Measurements from ENCODE around the gene FAM227B.
A peak's percentile ranks its signal among the peaks of the same experiment; 100 is the strongest.
"Not testable (repeated sequence)": the region's sequence is repeated elsewhere in the genome, so short reads cannot be mapped to it uniquely, and the experiment has no call there.

Gene FAM227B

DNA sequence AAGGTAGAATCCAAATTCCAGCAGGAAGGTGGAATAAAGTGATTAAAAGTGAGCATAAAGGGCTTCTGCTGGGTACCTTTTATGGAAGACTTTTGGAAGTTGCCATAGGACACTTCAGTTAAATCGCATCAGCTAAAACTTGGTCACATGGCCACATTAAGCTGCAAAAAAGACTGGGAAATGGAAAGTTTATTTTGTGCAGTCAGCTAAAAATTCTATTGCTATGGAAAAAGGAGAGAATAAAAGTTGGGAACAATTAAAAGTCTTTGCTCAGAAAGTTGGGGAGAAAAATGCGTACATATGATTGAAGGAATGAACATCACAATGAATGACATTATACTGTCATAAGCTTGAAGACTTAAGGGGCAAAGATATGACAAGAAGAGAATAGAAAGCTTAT is 148.3 kb downstream of the FAM227B start:
- TF ChIP-seq, protein P1, sequence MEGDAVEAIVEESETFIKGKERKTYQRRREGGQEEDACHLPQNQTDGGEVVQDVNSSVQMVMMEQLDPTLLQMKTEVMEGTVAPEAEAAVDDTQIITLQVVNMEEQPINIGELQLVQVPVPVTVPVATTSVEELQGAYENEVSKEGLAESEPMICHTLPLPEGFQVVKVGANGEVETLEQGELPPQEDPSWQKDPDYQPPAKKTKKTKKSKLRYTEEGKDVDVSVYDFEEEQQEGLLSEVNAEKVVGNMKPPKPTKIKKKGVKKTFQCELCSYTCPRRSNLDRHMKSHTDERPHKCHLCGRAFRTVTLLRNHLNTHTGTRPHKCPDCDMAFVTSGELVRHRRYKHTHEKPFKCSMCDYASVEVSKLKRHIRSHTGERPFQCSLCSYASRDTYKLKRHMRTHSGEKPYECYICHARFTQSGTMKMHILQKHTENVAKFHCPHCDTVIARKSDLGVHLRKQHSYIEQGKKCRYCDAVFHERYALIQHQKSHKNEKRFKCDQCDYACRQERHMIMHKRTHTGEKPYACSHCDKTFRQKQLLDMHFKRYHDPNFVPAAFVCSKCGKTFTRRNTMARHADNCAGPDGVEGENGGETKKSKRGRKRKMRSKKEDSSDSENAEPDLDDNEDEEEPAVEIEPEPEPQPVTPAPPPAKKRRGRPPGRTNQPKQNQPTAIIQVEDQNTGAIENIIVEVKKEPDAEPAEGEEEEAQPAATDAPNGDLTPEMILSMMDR (conservative IDR thresholded peaks at IDR 0.05; ENCODE audit: low read depth, low read length), result no peak
- no peak overlapping the region for H3K4me3 ChIP-seq (ENCODE audit: low read length)
- no peak for DNase-seq (ENCODE audit: low read depth)

DNA sequence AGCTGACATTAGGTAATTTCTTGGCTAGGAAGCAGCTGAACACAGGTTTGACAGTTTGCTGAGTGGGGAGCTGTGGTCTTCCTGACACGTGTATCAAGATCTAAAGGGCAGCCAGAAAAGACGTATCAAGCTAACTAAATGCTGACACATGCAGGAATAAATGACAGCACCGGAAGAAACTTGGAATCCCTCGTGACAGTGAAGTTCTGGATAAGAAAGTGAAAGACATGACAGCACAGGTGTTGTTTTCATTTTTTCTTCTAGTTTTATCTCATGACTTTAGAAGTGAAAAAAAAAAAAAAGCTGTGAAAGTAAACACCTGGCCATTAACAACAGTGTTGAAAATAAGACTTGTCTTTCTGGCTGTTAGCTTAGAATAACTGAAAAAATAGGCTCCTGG is 148.9 kb downstream of the FAM227B start:
- TF ChIP-seq, protein P1 (conservative IDR thresholded peaks at IDR 0.05; ENCODE audit: low read depth, low read length), result no peak
- H3K4me3 ChIP-seq (ENCODE audit: low read length), result no peak overlapping the region
- no peak for DNase-seq (ENCODE audit: low read depth)

GRCh38 chr15:49471248-49471647 is 149.4 kb downstream of the FAM227B start:
- TF ChIP-seq, protein P1 (conservative IDR thresholded peaks at IDR 0.05; ENCODE audit: low read depth, low read length), result peak; percentile 35
- H3K4me3 ChIP-seq (ENCODE audit: low read length); DNase-seq (ENCODE audit: low read depth): not testable (repeated sequence)

DNA sequence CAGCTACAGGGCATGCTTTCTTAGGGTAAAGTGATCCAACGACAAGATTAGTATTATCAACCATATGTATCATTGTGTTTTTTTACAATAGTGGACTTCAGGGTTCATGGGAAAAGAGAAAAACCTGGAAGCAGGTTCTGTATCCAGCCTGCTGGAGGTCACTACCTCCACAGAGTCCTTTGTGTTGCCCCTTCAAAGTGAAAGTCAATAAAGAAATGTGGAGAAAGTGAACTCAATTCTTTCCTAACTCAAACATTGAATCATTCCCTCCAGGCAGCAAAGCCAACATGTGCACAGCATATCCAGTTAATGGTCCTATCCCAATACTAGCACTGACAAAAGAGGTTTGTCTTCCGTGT is 152.2 kb downstream of the FAM227B start:
- no peak overlapping the region for H3K4me3 ChIP-seq (ENCODE audit: low read length)
- TF ChIP-seq, protein P1 (conservative IDR thresholded peaks at IDR 0.05; ENCODE audit: low read depth, low read length), result no peak
- no peak for DNase-seq (ENCODE audit: low read depth)

GRCh38 chr15:49467746-49468480 is 152.7 kb downstream of the FAM227B start:
- TF ChIP-seq, protein P1 (conservative IDR thresholded peaks at IDR 0.05; ENCODE audit: low read depth, low read length), result no peak
- no peak for DNase-seq (ENCODE audit: low read depth)
- H3K4me3 ChIP-seq (ENCODE audit: low read length), result no peak overlapping the region

GRCh38 chr15:49466119-49466518 is 154.5 kb downstream of the FAM227B start:
- H3K4me3 ChIP-seq (ENCODE audit: low read length), result no peak overlapping the region
- no peak for DNase-seq (ENCODE audit: low read depth)
- TF ChIP-seq, protein P1 (conservative IDR thresholded peaks at IDR 0.05; ENCODE audit: low read depth, low read length), result no peak

DNA sequence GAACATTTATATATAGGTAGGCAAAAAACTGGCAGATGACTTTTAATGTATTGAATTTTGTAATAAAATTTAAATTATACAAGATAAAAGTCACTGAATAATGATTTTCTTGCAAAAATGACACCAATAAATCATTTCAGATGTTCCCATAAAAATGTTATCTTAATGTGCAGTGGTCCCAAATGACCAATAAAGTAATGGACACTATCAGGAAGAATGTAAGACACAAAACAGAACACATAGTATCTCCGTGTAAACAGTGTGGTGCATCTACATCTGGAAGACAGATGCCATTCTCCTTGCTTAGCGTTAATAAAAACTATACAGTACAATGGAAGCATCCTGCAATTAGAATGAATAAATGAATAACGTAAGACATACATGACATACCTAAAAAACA is 156.1 kb downstream of the FAM227B start:
- TF ChIP-seq, protein P1 (conservative IDR thresholded peaks at IDR 0.05; ENCODE audit: low read depth, low read length), result no peak
- DNase-seq (ENCODE audit: low read depth), result no peak
- H3K4me3 ChIP-seq (ENCODE audit: low read length), result no peak overlapping the region

Data from retinal pigment epithelial cell (primary cell).